A673 (cell line): ENCODE data around the gene SPO11.

ENCODE experiments used
- CTCF ChIP-seq: fragments of 300-800, 200-600 bp; sonication (generic); conservative IDR thresholded peaks from 2 replicates; pipeline ENCODE4 v1.5.1; 2017; ENCODE audit warnings: low read depth, mild to moderate bottlenecking, antibody characterized with exemption, low read length, moderate library complexity, mixed read lengths
- EZH2 ChIP-seq: fragments of 200-600 bp; sonication (generic); IDR thresholded peaks from 2 replicates; pipeline ENCODE4 v1.6.1; 2017; ENCODE audit warnings: borderline replicate concordance, low read depth, mild to moderate bottlenecking, mixed read lengths, antibody characterized with exemption, low read length; ENCODE audit not compliant: poor library complexity, severe bottlenecking

GRCh38 chr20:57391439-57392301 lies 62.1 kb downstream of the SPO11 start:
- TF ChIP-seq CTCF (no peak), EZH2 (no peak)
